Trophoblast cell (in vitro differentiated cells and primary cell): Measurements from ENCODE around the gene EHD4.
A peak's percentile ranks its signal among the peaks of the same experiment; 100 is the strongest.

Experiments
- DNase-seq, 2 donors: peaks; one replicate each; pipeline ENCODE4 v3.0.0-alpha.2; 2016
- H2AFZ ChIP-seq: 2 replicates; pipeline ENCODE4 v1.6.1; 2013; ENCODE audit warnings: low read length, moderate library complexity, mild to moderate bottlenecking; ENCODE audit not compliant: insufficient read depth, poor library complexity
- H2AK5ac ChIP-seq: 2 replicates; pipeline ENCODE4 v1.6.1; 2013; ENCODE audit warnings: mild to moderate bottlenecking, low read length
- H2BK120ac ChIP-seq: 2 replicates; pipeline ENCODE4 v1.6.1; 2013; ENCODE audit warnings: low read length, mild to moderate bottlenecking, moderate library complexity; ENCODE audit not compliant: insufficient read depth, poor library complexity
- H2BK12ac ChIP-seq: 2 replicates; pipeline ENCODE4 v1.6.1; 2013; ENCODE audit warnings: mild to moderate bottlenecking, low read length, moderate library complexity
- H2BK5ac ChIP-seq: 2 replicates; pipeline ENCODE4 v1.6.1; 2013; ENCODE audit warnings: low read length, low read depth, moderate library complexity, mild to moderate bottlenecking; ENCODE audit not compliant: poor library complexity
- H3K14ac ChIP-seq: 2 replicates; pipeline ENCODE4 v1.6.1; 2013; ENCODE audit warnings: mild to moderate bottlenecking, low read length
- H3K18ac ChIP-seq: 2 replicates; pipeline ENCODE4 v1.6.1; 2013; ENCODE audit warnings: mild to moderate bottlenecking, low read length
- H3K23ac ChIP-seq: 2 replicates; pipeline ENCODE4 v1.6.1; 2013; ENCODE audit warnings: low read length
- H3K27ac ChIP-seq: 2 replicates; pipeline ENCODE4 v1.5.1; 2013; ENCODE audit warnings: low read depth, mild to moderate bottlenecking, inconsistent platforms, low read length, moderate library complexity
- H3K27me3 ChIP-seq: 2 replicates; pipeline ENCODE4 v1.6.1; 2013; ENCODE audit warnings: inconsistent platforms, mild to moderate bottlenecking, low read length, moderate library complexity; ENCODE audit not compliant: insufficient read depth
- H3K36me3 ChIP-seq, 2 experiments: 1 replicate in 1 of 2; 2 replicates in 1 of 2; pipeline ENCODE4 v1.6.1; 2013; ENCODE audit warnings: low read length in 2 of 2, mild to moderate bottlenecking in 2 of 2, moderate library complexity in 1 of 2; ENCODE audit not compliant: insufficient read depth in 2 of 2, control insufficient read depth in 1 of 2
- H3K4ac ChIP-seq: 2 replicates; pipeline ENCODE4 v1.6.1; 2013; ENCODE audit warnings: low read depth, mild to moderate bottlenecking, low read length, moderate library complexity
- H3K4me1 ChIP-seq, 2 experiments: 1 replicate in 1 of 2; 2 replicates in 1 of 2; pipeline ENCODE4 v1.6.1; 2013; ENCODE audit warnings: low read length in 2 of 2, mild to moderate bottlenecking in 2 of 2, moderate library complexity in 1 of 2; ENCODE audit not compliant: insufficient read depth in 2 of 2, control insufficient read depth in 1 of 2
- H3K4me2 ChIP-seq: 2 replicates; pipeline ENCODE4 v1.6.1; 2013; ENCODE audit warnings: inconsistent platforms, mild to moderate bottlenecking, low read length, moderate library complexity
- H3K4me3 ChIP-seq: 2 replicates; pipeline ENCODE4 v1.5.1; 2013; ENCODE audit warnings: mild to moderate bottlenecking, low read depth, low read length, inconsistent platforms
- H3K79me1 ChIP-seq: one replicate; pipeline ENCODE4 v1.6.1; 2013; ENCODE audit warnings: low read length
- H3K79me2 ChIP-seq: 2 replicates; pipeline ENCODE4 v1.6.1; 2013; ENCODE audit warnings: low read length, mild to moderate bottlenecking; ENCODE audit not compliant: control insufficient read depth, insufficient read depth, poor library complexity
- H3K9ac ChIP-seq: 2 replicates; pipeline ENCODE4 v1.6.1; 2013; ENCODE audit warnings: mild to moderate bottlenecking, low read length
- H3K9me3 ChIP-seq: 2 replicates; pipeline ENCODE4 v1.6.1; 2013; ENCODE audit warnings: low read depth, mild to moderate bottlenecking, control low read depth, inconsistent platforms, low read length; ENCODE audit not compliant: insufficient read depth
- H4K12ac ChIP-seq: 2 replicates; pipeline ENCODE4 v1.6.1; 2013; ENCODE audit warnings: low read depth, mild to moderate bottlenecking, low read length, moderate library complexity
- H4K8ac ChIP-seq: 2 replicates; pipeline ENCODE4 v1.6.1; 2013; ENCODE audit warnings: low read depth, mild to moderate bottlenecking, low read length, moderate library complexity
- H4K91ac ChIP-seq: one replicate; pipeline ENCODE4 v1.6.1; 2013; ENCODE audit warnings: low read depth, mild to moderate bottlenecking, low read length, moderate library complexity
- WGBS: extraction: QIAGEN DNeasy Blood & Tissue Kit; methylation state at CpG from one replicate; pipeline ENCODE4 v1.1.7; 2013; ENCODE audit warnings: missing lambda C conversion rate; ENCODE audit not compliant: insufficient read length, insufficient coverage; ENCODE audit errors: extremely low coverage; 5-methylcytosine and 5-hydroxymethylcytosine counted together

The EHD4 gene

DNA sequence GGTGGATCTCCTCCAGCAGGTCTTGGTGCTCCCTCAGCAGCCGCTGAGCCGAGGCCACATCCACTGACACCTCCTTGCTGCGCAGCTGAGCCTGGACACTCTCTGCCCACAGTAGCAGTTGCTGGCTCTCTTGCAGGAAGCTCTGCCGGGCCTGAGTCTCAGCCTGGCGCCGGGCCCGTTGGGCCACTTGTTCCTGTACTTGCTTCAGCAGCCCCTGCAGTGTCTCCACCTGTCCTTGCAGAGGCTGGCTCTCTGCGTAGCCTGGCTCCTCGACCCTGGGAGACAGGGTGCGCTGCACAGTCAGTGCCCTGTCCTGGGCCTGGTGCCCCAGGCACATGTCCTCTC lies 94.0 kb downstream of the EHD4 start:
- H3K23ac ChIP-seq = no peak overlapping the region
- no peak overlapping the region for H2AK5ac ChIP-seq
- peaks cover 5 to 10% of the 10 kb centered on the region in 2 experiments for H3K4me1 ChIP-seq
- H2BK12ac ChIP-seq = no peak overlapping the region
- no CpG with 5 or more reads among the region's 10 CpGs for WGBS
- DNase-seq = no peak
- no peaks in the 10 kb centered on the region for H3K79me1 ChIP-seq
- no peak overlapping the region for H3K9ac ChIP-seq
- H3K9me3 ChIP-seq = peaks cover 2% of the 10 kb centered on the region
- no peak overlapping the region for H2AFZ ChIP-seq
- H3K27ac ChIP-seq = no peak overlapping the region
- H4K91ac ChIP-seq = no peak overlapping the region
- no peak overlapping the region for H3K4me2 ChIP-seq
- no peak overlapping the region for H3K14ac ChIP-seq
- H3K79me2 ChIP-seq = no peaks in the 10 kb centered on the region
- H3K27me3 ChIP-seq = peaks cover 16% of the 10 kb centered on the region
- H3K36me3 ChIP-seq = no peaks in the 10 kb centered on the region
- no peak overlapping the region for H2BK120ac ChIP-seq
- H4K8ac ChIP-seq = no peak overlapping the region
- no peak overlapping the region for H3K4ac ChIP-seq
- no peak overlapping the region for H4K12ac ChIP-seq
- no peak overlapping the region for H2BK5ac ChIP-seq
- H3K18ac ChIP-seq = no peak overlapping the region
- no peak overlapping the region for H3K4me3 ChIP-seq

DNA sequence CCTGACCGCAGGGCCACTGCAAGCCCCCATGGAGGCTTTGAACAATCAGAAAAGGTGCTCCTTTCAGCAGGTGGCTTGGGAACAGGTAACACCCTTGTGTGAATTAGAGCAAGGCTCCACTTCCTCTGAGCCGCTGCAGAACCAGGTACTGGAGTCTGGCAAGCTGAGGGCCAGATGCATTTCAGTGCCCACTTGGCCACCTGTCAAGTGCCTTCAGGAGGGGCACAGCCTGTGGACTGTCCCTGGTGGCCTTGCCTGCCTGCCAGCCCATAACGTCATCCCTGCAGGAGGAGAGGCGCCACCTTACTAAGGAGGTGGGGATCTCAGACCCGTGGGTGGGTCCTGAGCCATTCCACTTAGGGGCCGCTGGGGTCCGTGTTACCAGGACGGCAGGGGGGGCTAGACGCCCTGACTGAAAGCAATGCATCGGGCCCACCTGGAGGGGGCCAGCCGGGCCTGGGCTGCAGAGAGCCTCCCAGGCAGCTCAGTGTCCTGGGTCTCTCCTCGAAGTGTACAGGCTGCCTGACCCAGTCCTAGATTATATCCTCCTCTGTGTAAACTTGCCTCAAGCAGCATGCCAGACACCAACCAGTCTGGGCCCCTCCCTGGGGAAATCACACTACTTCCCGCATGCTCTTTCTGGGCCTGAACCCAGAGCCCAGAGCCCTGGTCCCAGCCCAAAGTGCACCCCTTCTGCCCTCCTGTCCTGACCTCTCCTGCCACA lies 94.6 kb downstream of the EHD4 start:
- no peak overlapping the region for H3K18ac ChIP-seq
- no peak overlapping the region for H4K12ac ChIP-seq
- WGBS = no CpG with 5 or more reads among the region's 13 CpGs

DNA sequence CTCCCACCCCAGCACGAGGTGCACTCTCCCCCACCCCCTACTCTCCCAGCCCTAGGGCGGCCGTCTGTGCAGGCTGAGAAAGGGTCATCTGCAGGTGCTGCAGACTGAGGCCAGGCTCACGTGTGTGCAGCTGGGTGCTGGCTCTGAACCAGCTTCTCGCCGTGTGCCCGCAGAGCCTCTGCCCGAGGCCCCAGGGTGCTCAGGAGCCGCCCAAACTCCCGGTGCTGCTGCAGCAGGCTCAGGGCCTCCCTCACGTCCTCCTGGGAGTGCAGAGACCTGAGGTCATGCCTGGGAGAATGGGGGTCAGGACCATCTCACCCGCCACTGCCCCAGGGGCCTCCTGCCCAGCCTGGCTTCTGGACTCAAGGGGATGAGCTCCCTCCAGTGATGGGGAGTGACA lies 95.7 kb downstream of the EHD4 start:
- Histone ChIP-seq H2BK120ac (no peak overlapping the region), H3K18ac (no peak overlapping the region)

More for the DNA sequence above, 94.6 kb downstream of the EHD4 start:
- no peak overlapping the region for H2BK120ac ChIP-seq
- no peak overlapping the region for H3K23ac ChIP-seq
- no peaks in the 10 kb centered on the region for H3K79me1 ChIP-seq
- no peak overlapping the region for H4K8ac ChIP-seq
- H3K4me3 ChIP-seq = peak overlapping the region; percentile 1
- peaks cover 5 to 10% of the 10 kb centered on the region in 2 experiments for H3K4me1 ChIP-seq
- H3K4ac ChIP-seq = no peak overlapping the region
- no peak overlapping the region for H3K27ac ChIP-seq
- no peak for DNase-seq
- H2BK12ac ChIP-seq = no peak overlapping the region
- H2AK5ac ChIP-seq = no peak overlapping the region
- no peak overlapping the region for H2AFZ ChIP-seq
- no peak overlapping the region for H3K9ac ChIP-seq
- no peak overlapping the region for H2BK5ac ChIP-seq
- no peak overlapping the region for H4K91ac ChIP-seq
- no peak overlapping the region for H3K14ac ChIP-seq
- peaks cover 2% of the 10 kb centered on the region for H3K9me3 ChIP-seq
- H3K4me2 ChIP-seq = no peak overlapping the region
- no peaks in the 10 kb centered on the region for H3K79me2 ChIP-seq
- H3K36me3 ChIP-seq = no peaks in the 10 kb centered on the region
- peaks cover 16% of the 10 kb centered on the region for H3K27me3 ChIP-seq

DNA sequence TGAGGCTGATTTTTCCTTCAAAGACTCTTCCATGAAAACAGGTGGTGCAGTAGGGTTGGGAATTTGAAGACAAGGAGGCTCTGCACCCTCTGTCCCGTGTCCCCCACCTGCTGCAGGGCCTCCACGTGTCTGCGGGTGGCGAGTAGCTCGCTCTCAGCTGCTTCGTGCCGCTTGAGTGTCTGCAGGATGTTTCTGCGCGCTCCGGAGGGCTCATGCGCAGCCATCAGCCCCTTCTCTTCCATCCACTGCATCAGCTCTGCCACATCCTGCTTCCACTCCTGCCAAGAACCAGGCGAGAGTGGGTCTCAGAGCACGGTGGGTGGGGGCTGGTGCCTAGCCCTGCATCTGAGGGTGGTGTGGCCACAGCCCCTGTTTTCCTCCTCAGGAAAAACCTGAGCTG lies 96.3 kb downstream of the EHD4 start:
- Histone ChIP-seq H3K4me3 (no peak overlapping the region), H3K9ac (no peak overlapping the region), H3K36me3 (no peaks in the 10 kb centered on the region), H3K9me3 (peaks cover 2% of the 10 kb centered on the region), H3K79me1 (no peaks in the 10 kb centered on the region), H2BK5ac (no peak overlapping the region), H3K14ac (no peak overlapping the region), H3K79me2 (no peaks in the 10 kb centered on the region), H3K27ac (no peak overlapping the region), H2BK120ac (no peak overlapping the region), H3K23ac (no peak overlapping the region), H2BK12ac (no peak overlapping the region), H4K12ac (no peak overlapping the region), H2AK5ac (no peak overlapping the region), H4K8ac (no peak overlapping the region), H4K91ac (no peak overlapping the region), H3K4me1 (no peaks in the 10 kb centered on the region), H3K4me2 (no peak overlapping the region), H2AFZ (no peak overlapping the region), H3K4ac (no peak overlapping the region), H3K18ac (no peak overlapping the region), H3K27me3 (peaks cover 7% of the 10 kb centered on the region)
- WGBS = no CpG with 5 or more reads among the region's 13 CpGs
- no peak for DNase-seq

More for the DNA sequence above, 95.7 kb downstream of the EHD4 start:
- Histone ChIP-seq H4K91ac (no peak overlapping the region), H3K36me3 (no peaks in the 10 kb centered on the region), H3K9me3 (no peaks in the 10 kb centered on the region), H3K79me2 (no peaks in the 10 kb centered on the region), H3K4me3 (no peak overlapping the region), H3K4me1 (peaks cover 0 to 2% of the 10 kb centered on the region in 2 experiments), H3K23ac (no peak overlapping the region), H3K4ac (no peak overlapping the region), H3K9ac (no peak overlapping the region), H3K79me1 (no peaks in the 10 kb centered on the region), H4K8ac (no peak overlapping the region), H3K27ac (no peak overlapping the region), H3K27me3 (peaks cover 14% of the 10 kb centered on the region), H3K4me2 (no peak overlapping the region), H2BK5ac (no peak overlapping the region), H3K14ac (no peak overlapping the region), H2AFZ (no peak overlapping the region), H2AK5ac (no peak overlapping the region), H4K12ac (no peak overlapping the region), H2BK12ac (no peak overlapping the region)
- WGBS = no CpG with 5 or more reads among the region's 12 CpGs
- no peak for DNase-seq
